Dermis blood vessel endothelial cell (primary cell): ENCODE results near the gene MIEF2. TPM values are rescaled to one million over a fixed set of nuclear protein-coding genes. Genes with fewer than 3 reads are reported as not detected.
"Not testable (repeated sequence)": the region's sequence is repeated elsewhere in the genome, so short reads cannot be mapped to it uniquely, and the experiment has no call there.

Experiments
- DNase-seq: peaks from one replicate; pipeline ENCODE4 v3.0.0; 2010
- total RNA-seq: library from RNA; depleted of rRNA; stranded (reverse); fragments of >200 nt; gene quantifications from 2 replicates; pipeline ENCODE4 v1.2.3, GENCODE V29; 2014

MIEF2 gene
- total RNA-seq, 1 donor from 2014 or later: 22.6 TPM

- peak; percentile 55 for DNase-seq
These were observed 40.4 kb downstream of the MIEF2 start for GRCh38 chr17:18300725-18301480.

DNA sequence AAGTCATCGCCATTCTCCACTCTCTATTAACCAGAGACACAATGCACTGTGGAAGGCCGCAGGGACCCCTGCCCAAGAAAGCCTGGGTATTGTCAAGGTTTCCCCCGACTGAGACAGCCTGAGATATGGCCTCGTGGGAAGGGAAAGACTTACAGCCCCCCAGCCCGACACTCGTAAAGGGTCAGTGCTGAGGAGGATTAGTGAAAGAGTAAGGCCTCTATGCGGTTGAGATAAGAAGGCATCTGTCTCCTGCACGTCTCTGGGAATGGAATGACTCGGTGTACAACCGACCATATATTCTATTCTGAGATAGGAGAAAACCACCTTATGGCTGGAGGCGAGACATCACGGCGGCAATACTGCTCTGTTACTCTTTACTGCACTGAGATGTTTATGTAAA lies 42.7 kb downstream of the MIEF2 start:
- DNase-seq: not testable (repeated sequence)

- DNase-seq: no peak
These were observed 48.7 kb downstream of the MIEF2 start for GRCh38 chr17:18309202-18309601.

DNA sequence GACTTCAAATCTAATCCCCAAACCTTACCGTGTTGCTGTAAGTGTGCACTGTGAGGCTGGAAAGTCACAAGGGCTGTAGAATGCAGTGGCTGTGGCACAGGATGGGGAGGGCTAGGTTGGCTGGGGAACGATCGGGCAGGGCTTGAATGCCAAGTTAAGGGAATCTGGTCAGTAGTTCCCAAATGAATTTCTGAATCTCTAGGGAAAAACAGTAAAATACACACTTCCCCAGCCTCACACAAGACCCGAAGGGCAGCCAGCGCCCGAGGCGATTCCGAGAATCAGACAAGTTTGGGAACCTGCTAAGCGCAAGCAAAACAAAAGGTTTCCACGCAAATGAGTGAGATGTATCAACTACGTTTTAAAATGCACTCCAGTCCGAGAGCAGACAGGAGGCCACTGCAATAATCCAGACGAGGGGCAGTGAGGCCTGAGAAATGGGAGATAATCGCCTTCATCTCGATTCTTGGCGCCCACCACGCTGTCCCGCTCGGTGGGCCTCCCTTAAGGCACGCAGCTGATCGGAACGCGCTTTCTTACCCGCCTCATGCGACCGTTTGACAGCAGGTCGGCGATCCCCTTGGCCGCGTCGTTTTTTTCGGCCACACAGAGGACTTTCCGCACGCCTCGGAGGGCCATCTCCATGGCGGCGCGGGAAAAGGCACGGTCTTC lies 53.7 kb downstream of the MIEF2 start:
- DNase-seq: peak; percentile 45

DNA sequence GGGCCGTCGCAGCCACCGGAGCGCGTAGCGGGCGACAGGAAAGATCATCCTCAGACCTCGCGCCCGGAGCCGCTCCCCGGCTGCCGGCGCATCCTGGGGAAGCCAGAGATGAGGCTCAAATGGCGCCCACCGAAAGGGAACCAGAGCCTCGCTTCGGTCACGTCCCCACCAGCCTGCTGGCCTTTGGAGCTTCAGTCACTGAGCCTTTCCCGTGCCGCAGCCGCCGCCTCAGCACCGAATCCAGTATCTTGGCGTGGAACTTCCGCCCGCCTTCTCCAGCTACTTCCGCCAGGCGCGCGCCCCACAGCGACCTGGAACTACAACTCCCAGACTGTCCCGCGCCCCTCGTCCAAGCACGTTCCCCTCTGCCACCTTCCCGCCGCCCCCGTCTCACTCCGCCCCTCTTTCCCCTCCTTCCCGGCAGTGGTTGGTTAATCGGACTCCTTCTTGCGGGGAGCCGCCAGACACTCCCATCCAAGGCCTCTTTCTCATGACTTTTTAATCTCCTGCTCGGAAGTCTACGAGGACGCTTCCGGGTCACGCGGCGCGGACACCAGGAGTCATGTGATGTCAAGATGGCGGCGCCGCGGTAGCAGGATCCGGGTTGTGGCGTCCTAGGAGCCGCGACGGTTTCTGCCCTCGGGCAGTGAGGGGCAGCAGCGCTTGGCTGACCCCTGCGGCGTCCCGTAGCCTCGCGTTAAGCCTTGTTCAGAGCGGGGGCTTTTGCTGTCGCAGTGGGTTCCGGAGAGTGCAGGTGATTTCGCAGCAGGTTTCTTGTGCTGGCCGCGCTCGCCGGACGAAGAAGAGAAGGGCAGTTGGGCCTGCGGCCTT lies 54.5 kb downstream of the MIEF2 start, which contains the start of the genes SMCR8 and TOP3A:
Gene SMCR8 (plus strand): TSS at position 563 of the 831 bp plus-strand sequence. CDS start 497 bp downstream, outside the sequence.
Gene TOP3A (minus strand): TSS at position 264 of the 831 bp plus-strand sequence. CDS start 216 bp downstream, at position 48.
- peak; percentile 98 for DNase-seq

GRCh38 chr17:18315562-18315922 lies 55.1 kb downstream of the MIEF2 start:
- peak; percentile 41 for DNase-seq

DNA sequence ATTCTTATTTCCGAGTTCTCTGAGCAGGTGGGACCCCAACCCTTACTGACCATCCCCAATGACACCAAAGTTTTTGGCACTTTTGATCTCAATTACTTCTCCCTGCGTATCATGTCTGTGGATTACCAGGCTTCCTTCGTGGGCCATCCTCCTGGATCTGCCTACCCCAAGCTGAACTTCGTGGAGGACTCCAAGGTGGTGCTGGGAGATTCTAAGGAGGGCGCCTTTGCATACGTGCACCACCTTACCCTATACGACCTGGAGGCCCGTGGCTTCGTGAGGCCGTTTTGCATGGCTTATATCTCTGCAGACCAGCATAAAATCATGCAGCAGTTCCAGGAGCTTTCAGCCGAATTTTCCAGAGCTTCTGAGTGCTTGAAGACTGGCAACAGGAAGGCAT lies 55.5 kb downstream of the MIEF2 start:
- no peak for DNase-seq

Other genes starting within 250 kb of the MIEF2 start
- 21.2 and 21.3 TPM in 2 replicates for gene ATPAF2, start 221.5 kb upstream of the MIEF2 start, total RNA-seq
- 6.3 and 8.8 TPM in 2 replicates for gene GID4, start 221.3 kb upstream of the MIEF2 start, total RNA-seq
- gene DRG2, start 172.7 kb upstream of the MIEF2 start, total RNA-seq: 44.5 and 54.1 TPM in 2 replicates
- under 0.01 and 0.60 TPM in 2 replicates for gene MYO15A, start 151.9 kb upstream of the MIEF2 start, total RNA-seq
- 95.1 and 104 TPM in 2 replicates for gene ALKBH5, start 76.8 kb upstream of the MIEF2 start, total RNA-seq
- 27.9 and 40.0 TPM in 2 replicates for gene LLGL1, start 35.0 kb upstream of the MIEF2 start, total RNA-seq
- 409 and 588 TPM in 2 replicates for gene FLII, start 1.9 kb upstream of the MIEF2 start, total RNA-seq
- gene TOP3A, start 54.3 kb downstream of the MIEF2 start, total RNA-seq: 26.8 and 47.0 TPM in 2 replicates
- 18.7 and 28.8 TPM in 2 replicates for gene SMCR8, start 54.6 kb downstream of the MIEF2 start, total RNA-seq
- gene SHMT1, start 102.9 kb downstream of the MIEF2 start, total RNA-seq: 11.1 and 23.3 TPM in 2 replicates
- gene EVPLL, start 117.1 kb downstream of the MIEF2 start, total RNA-seq: not detected in 2 replicates
- not detected in 2 replicates for gene LGALS9C, start 216.1 kb downstream of the MIEF2 start, total RNA-seq